ENCODE measurements around the gene BIRC7.

Gene BIRC7

GRCh38 chr20:63254232-63254605 lies 18.5 kb downstream of the BIRC7 start, which contains the start of gene NKAIN4:
Gene NKAIN4 (minus strand): TSS chr20:63254463. CDS start chr20:63254450, 13 bp downstream.
- no peak for TF ChIP-seq CTCF (IDR thresholded peaks at IDR 0.05)

DNA sequence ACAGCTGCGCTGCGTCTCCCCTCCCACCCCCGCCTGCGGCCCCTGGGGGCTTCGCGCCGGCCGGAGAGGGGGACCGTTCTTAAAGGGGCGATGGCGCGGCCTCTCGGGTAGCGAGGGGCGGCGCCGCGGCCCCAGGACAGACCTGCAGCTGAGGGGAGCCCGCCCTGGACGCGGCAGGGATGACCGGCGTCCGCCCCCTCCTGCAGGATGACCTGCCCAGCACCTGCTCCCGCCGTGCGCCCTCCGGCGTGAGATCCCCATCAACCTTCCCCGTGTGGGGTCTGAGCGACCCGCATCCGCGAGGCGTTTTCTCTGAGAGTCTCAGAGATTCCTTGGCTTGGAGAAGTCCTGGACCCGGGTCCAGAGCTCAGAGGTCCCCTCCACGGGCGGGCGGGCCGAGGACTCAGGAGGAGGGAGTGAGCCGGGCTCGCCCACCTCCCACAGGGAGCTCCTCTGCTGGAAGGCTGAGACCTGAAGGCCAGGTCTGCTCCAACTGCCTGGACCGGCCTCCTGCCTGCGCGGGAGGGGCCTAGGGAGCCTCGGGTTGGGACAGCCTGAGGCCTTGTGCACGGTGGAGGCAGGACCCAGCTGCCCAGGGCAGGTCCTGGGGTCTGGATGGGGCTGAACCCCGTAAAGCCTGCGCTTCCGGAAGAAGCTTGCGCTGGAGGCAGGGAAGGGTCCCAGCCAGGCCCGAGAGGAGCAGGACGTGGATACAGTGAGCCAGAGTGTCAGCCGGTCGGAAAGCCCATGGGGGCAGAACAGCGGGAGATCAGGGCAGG lies 19.1 kb downstream of the BIRC7 start:
- TF ChIP-seq CTCF (IDR thresholded peaks at IDR 0.05), result no peak

DNA sequence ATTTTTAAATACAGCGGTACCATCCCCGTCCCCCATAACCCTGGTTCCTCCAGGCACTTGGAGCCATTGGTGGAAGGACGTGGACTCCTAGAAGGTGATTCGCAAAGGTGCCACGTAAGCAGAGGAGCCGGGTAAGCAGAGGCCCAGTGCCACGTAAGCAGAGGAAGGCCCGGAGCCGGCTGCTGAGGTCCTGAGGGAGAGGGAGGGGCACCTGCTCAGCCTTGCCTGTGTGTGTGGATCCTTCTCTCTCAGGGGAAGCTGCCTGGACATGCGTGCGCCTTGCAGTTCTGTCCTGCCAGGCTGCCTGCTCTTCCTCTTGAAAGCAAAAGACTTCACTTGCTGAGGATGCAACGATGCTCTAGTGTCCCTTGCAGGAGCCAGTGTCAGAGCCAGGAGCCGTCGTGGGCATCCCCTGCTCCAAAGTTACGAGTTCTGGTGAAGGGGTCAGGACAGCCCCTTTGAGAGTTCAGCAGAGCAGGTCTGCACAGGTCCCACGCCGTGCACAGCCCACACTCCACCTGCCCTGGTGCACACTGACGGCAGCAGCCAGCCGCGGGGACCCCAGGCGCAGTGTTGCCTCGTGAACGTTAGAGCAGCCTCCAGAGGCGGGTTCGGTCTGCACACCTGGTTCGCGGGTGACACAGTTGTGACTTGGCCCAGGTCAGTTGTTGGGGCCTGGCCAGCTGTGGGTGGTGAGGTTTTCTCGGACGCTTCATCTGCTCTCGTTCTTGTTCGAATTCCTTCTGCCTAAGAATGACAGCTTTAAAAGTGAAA lies 20.4 kb downstream of the BIRC7 start:
- TF ChIP-seq CTCF (IDR thresholded peaks at IDR 0.05), result no peak

- TF ChIP-seq CTCF (IDR thresholded peaks at IDR 0.05), result no peak
Measured at GRCh38 chr20:63256954-63257353, 21.2 kb downstream of the BIRC7 start.

GRCh38 chr20:63257629-63258028 lies 21.9 kb downstream of the BIRC7 start:
- no peak for TF ChIP-seq CTCF (IDR thresholded peaks at IDR 0.05)

GRCh38 chr20:63258781-63259180 lies 23.1 kb downstream of the BIRC7 start:
- no peak for TF ChIP-seq CTCF (IDR thresholded peaks at IDR 0.05)

- TF ChIP-seq CTCF (IDR thresholded peaks at IDR 0.05), result no peak
Measured at GRCh38 chr20:63259734-63260460, 24.2 kb downstream of the BIRC7 start.
